Endothelial cell of umbilical vein (primary cell): ENCODE data around the gene LPP. TPM values are rescaled to one million over a fixed set of nuclear protein-coding genes. Genes with fewer than 3 reads are reported as not detected.

Experiments
- BruUV-seq: library from RNA; stranded (reverse); fragments of 400-500 nt; replicated peaks from 2 replicates; lab custom pipeline; 2021; lab: Mats Ljungman, UMichigan
- CTCF ChIA-PET: fragments of 300-600, 350-600 bp; sonication (Branson Sonifier 250); formaldehyde crosslinking; loops from one replicate; lab custom pipeline; 2021; ENCODE audit warnings: antibody characterized with exemption, inconsistent platforms; lab: Charles Lee
- POLR2A ChIA-PET: fragments of 300-600, 350-600 bp; sonication (Branson Sonifier 250); formaldehyde crosslinking; loops from one replicate; lab custom pipeline; 2021; ENCODE audit warnings: antibody characterized with exemption, inconsistent platforms; lab: Charles Lee
- DNase-seq: peaks from one replicate; pipeline ENCODE4 v3.0.0-alpha.2; 2011; ENCODE audit warnings: low read depth, low spot score
- FAIRE-seq: peaks from 2 replicates; lab custom pipeline; 2011; peaks lifted over from hg19 to GRCh38; lab: Jason Lieb, UNC
- H2AFZ ChIP-seq: 2 replicates; pipeline ENCODE4 v1.6.0; 2012; ENCODE audit warnings: low read depth, low read length, control low read depth, inconsistent platforms
- H3K27ac ChIP-seq: 2 replicates; pipeline ENCODE4 v1.5.1; 2011; ENCODE audit warnings: low read depth, mild to moderate bottlenecking, control low read depth, low read length, moderate library complexity; ENCODE audit not compliant: insufficient read depth
- H3K27me3 ChIP-seq, 2 experiments: 2 replicates each; pipeline versions ENCODE4 v1.6.0 to v1.6.1; 2011; ENCODE audit warnings: low read length in 2 of 2, mixed read lengths in 1 of 2; ENCODE audit not compliant: control insufficient read depth in 2 of 2, insufficient read depth in 2 of 2
- H3K36me3 ChIP-seq, 2 experiments: 2 replicates in 1 of 2; 3 replicates in 1 of 2; pipeline ENCODE4 v1.5.1; 2011; ENCODE audit warnings: low read length in 2 of 2, mild to moderate bottlenecking in 1 of 2, moderate library complexity in 1 of 2; ENCODE audit not compliant: control insufficient read depth in 2 of 2, insufficient read depth in 2 of 2; ENCODE audit errors: extremely low read depth in 1 of 2
- H3K4me1 ChIP-seq: 3 replicates; pipeline ENCODE4 v1.5.1; 2011; ENCODE audit warnings: mild to moderate bottlenecking, low read length; ENCODE audit not compliant: control insufficient read depth, insufficient read depth; ENCODE audit errors: extremely low read depth
- H3K4me2 ChIP-seq: 2 replicates; pipeline ENCODE4 v1.6.1; 2011; ENCODE audit warnings: low read length, control low read depth, mixed read lengths; ENCODE audit not compliant: insufficient read depth
- H3K4me3 ChIP-seq, 3 experiments: fragments of 200-600 bp in 1 of 3; sonication (generic), shearing (Covaris generic) in 1 of 3; replicated peaks in 1 of 3; 2 replicates each; pipeline ENCODE4 v1.5.1; 2011 to 2016; ENCODE audit warnings: control low read depth in 3 of 3, low read length in 3 of 3, mild to moderate bottlenecking in 2 of 3, inconsistent platforms in 1 of 3, low read depth in 1 of 3, moderate library complexity in 1 of 3; ENCODE audit not compliant: insufficient read depth in 1 of 3
- H3K79me2 ChIP-seq: 2 replicates; pipeline ENCODE4 v1.6.0; 2012; ENCODE audit warnings: low read length, inconsistent platforms; ENCODE audit not compliant: control insufficient read depth, insufficient read depth
- H3K9ac ChIP-seq: replicated peaks from 2 replicates; pipeline ENCODE3; 2011; ENCODE audit warnings: low read length, control low read depth; ENCODE audit not compliant: insufficient read depth; ENCODE audit errors: extremely low read depth
- H3K9me1 ChIP-seq: replicated peaks from 3 replicates; pipeline ENCODE4 v1.6.0; 2011; ENCODE audit warnings: mild to moderate bottlenecking, low read length; ENCODE audit not compliant: control insufficient read depth, insufficient read depth; ENCODE audit errors: extremely low read depth
- H3K9me3 ChIP-seq: replicated peaks from 2 replicates; pipeline ENCODE4 v1.5.1; 2012; ENCODE audit warnings: low read length, inconsistent platforms; ENCODE audit not compliant: control insufficient read depth, insufficient read depth
- H4K20me1 ChIP-seq: replicated peaks from 2 replicates; pipeline ENCODE3; 2011; ENCODE audit warnings: mild to moderate bottlenecking, low read length; ENCODE audit not compliant: control insufficient read depth, insufficient read depth; ENCODE audit errors: extremely low read depth
- FOS ChIP-seq: IDR thresholded peaks from 2 replicates; pipeline ENCODE4 v1.6.1; 2011; ENCODE audit warnings: mild to moderate bottlenecking, low read length, moderate library complexity, borderline replicate concordance; ENCODE audit not compliant: insufficient read depth
- GATA2 ChIP-seq: IDR thresholded peaks from 2 replicates; pipeline ENCODE4 v1.7.0; 2011; ENCODE audit warnings: low read depth, mild to moderate bottlenecking, moderate library complexity, mixed read lengths, low read length; ENCODE audit not compliant: insufficient read length, insufficient read depth
- JUN ChIP-seq: IDR thresholded peaks from 2 replicates; pipeline ENCODE4 v1.6.1; 2011; ENCODE audit warnings: borderline replicate concordance, low read depth; ENCODE audit not compliant: insufficient read length, insufficient read depth
- MYC ChIP-seq: IDR thresholded peaks from one replicate; pipeline ENCODE4 v1.6.1; 2011; ENCODE audit warnings: mild to moderate bottlenecking, low read depth, low read length
- POLR2AphosphoS5 ChIP-seq: IDR thresholded peaks from 2 replicates; pipeline ENCODE4 v1.6.1; 2012; ENCODE audit warnings: low read depth, mild to moderate bottlenecking, control low read depth, low read length, moderate library complexity; ENCODE audit not compliant: insufficient read depth
- dilution Hi-C: fragments of 300-500 bp; cut with MboI; formaldehyde crosslinking; loops from one replicate; pipeline ENCODE4 v1.15.0; 2019; ENCODE audit warnings: low sequenced_read_pairs; ENCODE audit not compliant: extremely low pct_ligation_motif_present
- intact Hi-C: fragments of 100-400 bp; cut with micrococcal nuclease; formaldehyde crosslinking; loops from one replicate; pipeline ENCODE4 v1.10.0; 2022
- polyA plus RNA-seq, 4 experiments: library from polyadenylated mRNA; depleted of rRNA in 3 of 4; stranded (reverse) in 3 of 4; unstranded in 1 of 4; fragments of >200 nt; gene quantifications; 2 replicates each; pipeline versions ENCODE4 v1.2.1 to v1.2.3, GENCODE V29; 2011 to 2012; ENCODE audit warnings: missing spikeins in 1 of 4
- total RNA-seq: library from RNA; stranded (reverse); gene quantifications from 2 replicates; pipeline ENCODE4 v1.2.3, GENCODE V29; 2021

The LPP gene
- total and polyA plus RNA-seq, 2 donors (not counting 3 experiments of a cell fraction or from before 2014, with no cell fraction given), result 16.9 to 153 TPM

DNA sequence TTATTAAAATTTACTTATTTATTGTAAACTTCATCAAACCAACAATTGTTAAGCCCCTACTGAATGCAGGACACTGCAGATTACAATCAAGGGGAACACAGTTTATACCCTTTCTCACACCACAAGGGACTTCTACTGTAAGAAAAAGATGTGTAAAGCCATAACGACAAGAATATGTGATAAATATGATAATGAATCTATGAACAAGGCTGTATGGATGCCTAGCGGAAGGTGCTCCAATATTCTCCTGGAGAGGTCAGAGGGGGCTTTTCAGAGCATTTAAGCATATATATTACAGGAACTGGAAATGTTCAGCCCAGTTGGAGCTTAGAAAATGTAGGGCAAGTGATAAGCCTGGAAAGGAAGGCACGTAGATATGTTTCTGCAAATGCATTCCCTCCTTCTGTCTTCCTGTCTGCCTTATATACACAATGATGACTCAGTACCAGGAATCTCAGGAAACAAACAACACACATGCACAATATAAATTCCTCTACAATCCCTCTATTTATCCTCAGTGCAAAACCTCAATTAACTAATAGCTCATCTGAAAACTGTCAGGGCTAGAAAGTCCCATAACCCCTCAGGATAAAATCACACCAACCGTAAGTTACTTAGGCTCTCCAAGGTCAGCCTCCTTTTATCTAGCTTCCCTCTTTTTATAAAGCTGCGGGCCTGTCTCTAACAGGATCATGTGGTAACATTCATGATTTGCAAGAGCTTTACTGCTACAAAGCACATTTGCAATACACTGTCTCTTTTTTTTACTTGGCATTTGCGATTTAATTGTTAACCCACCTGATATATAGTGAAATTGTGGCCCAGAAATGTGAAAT, 393.1 kb downstream of the LPP start:
- intact Hi-C loops, result loop anchor here (1.0 to 5.0 kb wide), 4 partner anchors 38 to 802 kb away; partner anchors contain the start of gene BCL6
- H2AFZ ChIP-seq, result no peak overlapping the region
- H3K9ac ChIP-seq, result peak overlapping the region; percentile 43
- peaks cover 34% of the 10 kb centered on the region for H3K4me1 ChIP-seq
- no peaks in the 10 kb centered on the region for H3K27me3 ChIP-seq
- H3K36me3 ChIP-seq, result no peaks in the 10 kb centered on the region
- TF ChIP-seq MYC, result no peak
- peak; percentile 85 for TF ChIP-seq FOS
- peak; percentile 91 for TF ChIP-seq JUN
- peak; percentile 69 for TF ChIP-seq POLR2AphosphoS5
- peak; percentile 80 for TF ChIP-seq GATA2
- ChIA-PET POLR2A (interaction anchor here (0.6 to 1.0 kb wide), 2 partner anchors 16 to 114 kb away, joined by 3 read pairs; no protein-coding TSS in a partner anchor), CTCF (interaction anchor here (0.9 to 2.8 kb wide), 11 partner anchors 9 to 809 kb away, joined by 3 to 12 read pairs (median 5); no protein-coding TSS in a partner anchor)
- BruUV-seq, result TSS peak; percentile 55
- H4K20me1 ChIP-seq, result no peaks in the 10 kb centered on the region
- peak overlapping the region; percentile 83 for H3K4me2 ChIP-seq
- H3K27ac ChIP-seq, result peak overlapping the region; percentile 86
- H3K79me2 ChIP-seq, result no peaks in the 10 kb centered on the region
- H3K9me1 ChIP-seq, result no peaks in the 10 kb centered on the region
- DNase-seq (peak; percentile 87), FAIRE-seq (peak; percentile 85)
- dilution Hi-C loops, result no loop called here
- no peaks in the 10 kb centered on the region for H3K9me3 ChIP-seq
- peak overlapping the region in 1 of 3 experiments; percentile 22 for H3K4me3 ChIP-seq

DNA sequence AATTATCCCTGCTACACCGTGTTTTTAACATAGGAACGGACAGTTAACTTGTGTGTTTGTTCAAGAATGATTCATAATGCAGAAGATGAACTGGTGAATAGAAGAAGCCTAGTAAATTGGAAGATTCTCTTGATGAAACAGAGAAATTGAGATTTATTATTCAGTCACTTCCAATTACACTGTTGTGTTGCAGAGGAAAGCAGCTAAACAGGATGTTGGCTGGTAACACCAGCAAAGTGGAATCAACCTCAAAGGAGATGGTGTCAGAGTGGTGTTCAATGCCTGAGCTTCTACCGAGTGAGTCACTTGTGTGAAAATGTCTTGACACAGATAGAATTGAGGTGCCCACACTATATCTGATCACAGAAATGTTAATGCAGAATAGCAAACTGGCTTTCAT, 399.6 kb downstream of the LPP start:
- intact Hi-C loops (no loop called here), dilution Hi-C loops (no loop called here)
- H3K27ac ChIP-seq, result no peak overlapping the region
- FAIRE-seq (no peak), DNase-seq (no peak)
- ChIA-PET CTCF (interaction anchor here (1.0 to 1.7 kb wide), 4 partner anchors 11 to 208 kb away, joined by 3 to 5 read pairs (median 4); no protein-coding TSS in a partner anchor), POLR2A (no interaction called here)
- H3K9ac ChIP-seq, result no peak overlapping the region
- H3K4me3 ChIP-seq, result no peak overlapping the region
- H3K36me3 ChIP-seq, result no peaks in the 10 kb centered on the region
- TF ChIP-seq FOS, result peak; percentile 15
- no peak for TF ChIP-seq MYC
- no peaks in the 10 kb centered on the region for H4K20me1 ChIP-seq
- H3K4me1 ChIP-seq, result peaks cover 8% of the 10 kb centered on the region
- no peaks in the 10 kb centered on the region for H3K27me3 ChIP-seq
- no peaks in the 10 kb centered on the region for H3K9me3 ChIP-seq
- no peaks in the 10 kb centered on the region for H3K9me1 ChIP-seq
- H3K79me2 ChIP-seq, result no peaks in the 10 kb centered on the region
- no peak overlapping the region for H2AFZ ChIP-seq
- H3K4me2 ChIP-seq, result no peak overlapping the region
- BruUV-seq, result no TSS peak
